ENCODE data around the gene SUPT4H1.

The SUPT4H1 gene

DNA sequence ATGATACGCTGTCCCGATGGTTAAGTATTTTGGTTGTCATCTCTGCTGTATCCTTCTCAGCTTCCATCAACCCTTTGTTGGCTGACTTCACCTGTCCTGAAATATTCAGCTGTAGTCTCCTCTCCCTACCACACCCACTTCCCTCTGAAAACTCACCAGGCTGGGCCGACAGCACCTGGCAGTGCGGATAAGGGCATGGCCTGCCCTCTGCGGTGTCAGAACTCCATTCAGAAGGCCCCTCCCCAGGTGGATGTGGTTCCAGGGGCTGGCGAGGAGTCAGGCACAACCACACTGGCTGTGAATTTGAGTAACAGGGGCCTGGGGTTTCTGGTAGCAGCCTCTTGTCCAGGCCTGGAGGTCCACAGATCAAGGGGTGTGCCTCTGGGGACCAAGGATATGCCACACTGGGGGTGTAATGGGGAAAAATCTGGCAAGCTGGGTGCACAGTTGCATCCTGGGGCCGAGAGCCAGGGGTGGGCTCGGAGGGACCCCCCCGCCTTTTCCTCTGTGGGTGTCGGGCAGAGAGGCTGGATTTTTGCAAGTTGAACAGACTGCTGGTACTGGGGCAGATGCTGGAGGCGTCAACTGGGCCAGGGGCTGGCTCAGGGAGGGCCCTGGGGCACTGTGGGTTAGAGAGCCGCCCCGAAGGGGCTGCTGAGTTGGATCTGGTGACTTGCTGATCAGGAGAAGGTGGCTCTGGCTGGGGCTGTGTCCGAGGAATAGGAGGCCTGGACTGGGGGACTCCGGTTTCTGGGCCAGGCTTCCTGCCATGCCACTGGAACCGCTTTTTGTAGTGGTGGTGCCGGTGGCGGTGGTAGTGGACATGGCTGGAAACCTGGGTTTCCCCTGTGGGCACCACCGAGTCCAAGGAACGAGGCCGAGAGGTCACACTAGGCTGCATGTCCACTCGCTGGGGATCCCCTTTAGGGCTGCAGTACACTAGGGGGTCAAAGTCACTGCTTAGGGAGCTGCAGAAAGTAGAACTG, 5.6 kb upstream of the SUPT4H1 start:
- H3K4me3 ChIP-seq (ENCODE audit: low read depth, low read length), result no peak overlapping the region
- no peak for DNase-seq (ENCODE audit: low read depth, low spot score)
- TF ChIP-seq, protein P1, sequence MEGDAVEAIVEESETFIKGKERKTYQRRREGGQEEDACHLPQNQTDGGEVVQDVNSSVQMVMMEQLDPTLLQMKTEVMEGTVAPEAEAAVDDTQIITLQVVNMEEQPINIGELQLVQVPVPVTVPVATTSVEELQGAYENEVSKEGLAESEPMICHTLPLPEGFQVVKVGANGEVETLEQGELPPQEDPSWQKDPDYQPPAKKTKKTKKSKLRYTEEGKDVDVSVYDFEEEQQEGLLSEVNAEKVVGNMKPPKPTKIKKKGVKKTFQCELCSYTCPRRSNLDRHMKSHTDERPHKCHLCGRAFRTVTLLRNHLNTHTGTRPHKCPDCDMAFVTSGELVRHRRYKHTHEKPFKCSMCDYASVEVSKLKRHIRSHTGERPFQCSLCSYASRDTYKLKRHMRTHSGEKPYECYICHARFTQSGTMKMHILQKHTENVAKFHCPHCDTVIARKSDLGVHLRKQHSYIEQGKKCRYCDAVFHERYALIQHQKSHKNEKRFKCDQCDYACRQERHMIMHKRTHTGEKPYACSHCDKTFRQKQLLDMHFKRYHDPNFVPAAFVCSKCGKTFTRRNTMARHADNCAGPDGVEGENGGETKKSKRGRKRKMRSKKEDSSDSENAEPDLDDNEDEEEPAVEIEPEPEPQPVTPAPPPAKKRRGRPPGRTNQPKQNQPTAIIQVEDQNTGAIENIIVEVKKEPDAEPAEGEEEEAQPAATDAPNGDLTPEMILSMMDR (IDR thresholded peaks at IDR 0.05; ENCODE audit: low read depth, low read length), result no peak
- in situ Hi-C loops (cut with HindIII; ENCODE audit: low sequenced_read_pairs), result no loop called here

DNA sequence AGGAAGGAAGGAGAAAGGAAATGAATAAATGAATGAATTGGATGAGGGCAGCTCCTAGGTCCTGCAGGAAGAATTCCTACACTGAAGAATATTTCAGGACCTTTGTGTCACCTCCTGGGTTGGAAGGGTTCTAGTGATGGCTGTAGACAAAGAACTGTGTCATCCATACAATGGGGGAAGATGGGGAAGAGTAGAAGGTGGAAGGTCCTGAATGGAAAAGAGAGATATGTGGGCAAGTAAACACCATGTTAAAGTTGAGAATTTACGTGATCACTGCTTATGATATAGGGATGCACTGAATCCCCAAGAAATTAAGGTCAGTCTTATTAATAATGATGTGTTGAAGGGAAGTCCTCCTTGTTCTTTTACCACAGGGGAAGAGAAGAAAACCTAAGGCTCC, 4.2 kb upstream of the SUPT4H1 start:
- no peak for DNase-seq (ENCODE audit: low read depth, low spot score)
- TF ChIP-seq, protein P1 (IDR thresholded peaks at IDR 0.05; ENCODE audit: low read depth, low read length), result no peak
- no peak overlapping the region for H3K4me3 ChIP-seq (ENCODE audit: low read depth, low read length)
- in situ Hi-C loops (cut with HindIII; ENCODE audit: low sequenced_read_pairs), result no loop called here

DNA sequence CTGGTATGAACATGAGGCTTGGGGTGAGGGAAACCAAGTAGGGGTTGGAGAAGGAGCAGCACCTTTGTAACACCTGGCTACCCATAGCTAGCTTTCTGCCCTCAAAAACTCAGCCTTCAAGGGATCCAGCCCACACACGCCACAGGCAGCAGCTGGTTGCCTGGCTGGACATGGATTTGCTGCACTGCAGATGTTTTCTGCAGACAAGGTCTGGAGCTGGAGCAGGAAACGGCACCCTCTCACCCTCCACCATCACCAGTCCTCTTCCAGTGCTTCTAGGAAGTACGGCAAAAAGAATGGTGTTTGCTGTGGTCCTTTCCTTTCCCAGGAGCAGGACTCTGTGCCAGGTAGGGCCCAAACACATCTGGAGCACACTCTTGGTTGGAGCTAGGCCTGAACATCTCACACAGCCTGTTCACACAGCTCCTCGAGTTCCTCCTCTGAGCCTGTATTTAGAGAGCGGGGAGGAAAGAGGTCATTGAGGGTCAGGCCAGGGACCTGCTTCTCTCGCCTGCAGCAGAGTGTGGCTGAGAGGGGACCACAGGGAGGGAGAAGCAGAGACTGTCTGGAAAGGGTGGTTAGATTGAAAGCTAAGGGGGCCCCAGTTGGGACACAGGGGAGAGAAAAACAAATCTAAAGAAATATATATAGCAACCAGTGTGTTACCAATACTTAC, 2.7 kb upstream of the SUPT4H1 start:
- TF ChIP-seq, protein P1 (IDR thresholded peaks at IDR 0.05; ENCODE audit: low read depth, low read length), result no peak
- no peak overlapping the region for H3K4me3 ChIP-seq (ENCODE audit: low read depth, low read length)
- in situ Hi-C loops (cut with HindIII; ENCODE audit: low sequenced_read_pairs), result no loop called here
- no peak for DNase-seq (ENCODE audit: low read depth, low spot score)

DNA sequence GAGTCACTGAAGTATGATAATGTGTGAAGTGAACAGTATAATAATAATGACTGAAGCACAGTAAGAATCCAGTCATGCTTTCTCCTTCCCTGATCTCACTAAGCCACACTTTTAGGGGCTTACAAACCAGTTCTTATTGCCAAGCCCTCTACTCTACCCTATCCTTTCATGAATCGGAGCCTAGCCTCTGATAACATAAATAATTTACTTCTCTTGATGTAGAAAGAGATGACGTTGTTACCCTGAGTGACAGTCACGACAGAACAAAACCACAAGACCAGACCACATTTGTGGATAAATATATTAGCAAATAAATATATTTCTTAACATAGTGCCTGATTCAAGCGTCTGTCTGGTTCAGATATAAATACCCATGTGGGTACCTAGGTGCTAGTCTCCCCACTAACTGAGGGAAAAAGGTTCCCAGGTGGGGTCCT, 1.4 kb upstream of the SUPT4H1 start:
- TF ChIP-seq, protein P1 (IDR thresholded peaks at IDR 0.05; ENCODE audit: low read depth, low read length), result no peak
- no peak for DNase-seq (ENCODE audit: low read depth, low spot score)
- in situ Hi-C loops (cut with HindIII; ENCODE audit: low sequenced_read_pairs), result no loop called here
- H3K4me3 ChIP-seq (ENCODE audit: low read depth, low read length), result no peak overlapping the region

DNA sequence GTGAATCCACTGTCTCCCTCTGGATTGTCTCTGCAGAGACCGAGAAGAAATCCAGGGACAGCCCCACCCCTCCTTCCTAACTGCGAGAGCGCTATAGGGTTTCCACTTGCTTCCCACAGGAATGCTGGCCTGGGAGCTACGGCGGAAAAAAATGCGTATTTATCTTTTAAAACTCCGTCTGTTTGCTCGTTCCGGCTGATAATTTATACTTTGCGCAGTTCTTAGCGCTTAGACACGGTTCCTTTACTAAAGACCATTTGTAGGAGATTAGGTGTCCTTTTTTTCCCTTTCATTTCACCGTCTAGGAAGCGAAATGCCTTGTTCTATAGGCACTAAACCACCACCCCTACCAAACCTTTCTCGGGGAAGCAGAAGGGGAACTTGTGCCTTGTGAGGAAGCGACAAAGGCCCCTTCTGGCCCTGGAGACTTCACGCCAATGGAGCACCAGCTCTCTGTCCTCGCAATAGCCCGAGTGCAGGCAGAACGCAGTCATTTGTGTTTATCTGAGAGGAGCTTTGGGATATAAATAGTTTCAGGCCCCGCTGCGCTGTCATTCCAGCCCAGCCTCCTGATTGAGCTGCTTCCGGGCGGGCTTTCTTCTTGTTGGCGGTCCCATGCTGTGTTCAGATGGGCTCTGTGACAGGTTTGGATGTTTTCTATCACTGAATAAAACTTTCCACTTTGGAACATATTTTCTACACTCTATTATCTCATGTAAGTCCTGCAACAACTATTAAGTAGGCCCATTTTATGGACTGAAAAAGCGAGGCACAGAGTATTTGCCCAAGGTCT, 791 bp upstream of the SUPT4H1 start:
- DNase-seq (ENCODE audit: low read depth, low spot score), result peak; percentile 62

More for the DNA sequence above, 791 bp upstream of the SUPT4H1 start:
- peak overlapping the region; percentile 81 for H3K4me3 ChIP-seq (ENCODE audit: low read depth, low read length)
- TF ChIP-seq, protein P1 (IDR thresholded peaks at IDR 0.05; ENCODE audit: low read depth, low read length), result no peak
- in situ Hi-C loops (cut with HindIII; ENCODE audit: low sequenced_read_pairs), result no loop called here
